ENCODE measurements around the gene NDRG4.

GRCh38 chr16:58499615-58500351, at the start of gene NDRG4:
- TF ChIP-seq CTCF (IDR thresholded peaks at IDR 0.05) (no peak), POLR2AphosphoS5 (IDR thresholded peaks at IDR 0.05) (no peak)

Measured in prostate gland (tissue), 2 donors.